Spinal cord (tissue), 10 donors: ENCODE data around the gene GPC6. TPM values are rescaled to one million over a fixed set of nuclear protein-coding genes. Genes with fewer than 3 reads are reported as not detected.

Source experiments
- DNase-seq, 6 donors: peaks; one replicate each; pipeline versions ENCODE4 v3.0.0 to v3.0.0-alpha.2; 2013 to 2015; ENCODE audit warnings: low spot score in 6 of 6, low read depth in 4 of 6
- H3K27ac ChIP-seq: one replicate; pipeline ENCODE4 v1.5.1; 2013; ENCODE audit warnings: low read depth, low read length, control low read depth
- H3K27me3 ChIP-seq: one replicate; pipeline ENCODE4 v1.6.1; 2013; ENCODE audit warnings: low read length; ENCODE audit not compliant: control insufficient read depth, insufficient read depth
- H3K36me3 ChIP-seq: one replicate; pipeline ENCODE4 v1.6.1; 2013; ENCODE audit warnings: low read length; ENCODE audit not compliant: control insufficient read depth, insufficient read depth
- H3K4me1 ChIP-seq: one replicate; pipeline ENCODE4 v1.6.1; 2013; ENCODE audit warnings: low read length; ENCODE audit not compliant: control insufficient read depth, insufficient read depth
- H3K4me3 ChIP-seq: one replicate; pipeline ENCODE4 v1.5.1; 2013; ENCODE audit warnings: low read depth, low read length, control low read depth
- H3K9me3 ChIP-seq: one replicate; pipeline ENCODE4 v1.6.1; 2013; ENCODE audit warnings: low read length; ENCODE audit not compliant: control insufficient read depth, insufficient read depth
- WGBS: methylation state at CpG from one replicate; pipeline ENCODE4 v1.1.5; 2013; ENCODE audit warnings: missing lambda C conversion rate; ENCODE audit not compliant: insufficient coverage; 5-methylcytosine and 5-hydroxymethylcytosine counted together
- polyA plus RNA-seq, 2 donors: library from polyadenylated mRNA; unstranded; fragments of 120-200 nt; gene quantifications; one replicate each; pipeline ENCODE4 v1.2.1, GENCODE V29; 2013; ENCODE audit not compliant: insufficient read length in 2 of 2
- total RNA-seq, 2 donors: library from RNA; depleted of rRNA in 1 of 2; stranded (reverse); fragments of 120-200 nt in 1 of 2; fragments of >200 nt in 1 of 2; gene quantifications; one replicate each; pipeline versions ENCODE4 v1.2.3 to v1.2.4, GENCODE V29; 2013 to 2014
- donor health status: healthy.

GPC6 gene
- total and polyA plus RNA-seq, 4 donors, result 19.8 to 109 (median 46.0) TPM

DNA sequence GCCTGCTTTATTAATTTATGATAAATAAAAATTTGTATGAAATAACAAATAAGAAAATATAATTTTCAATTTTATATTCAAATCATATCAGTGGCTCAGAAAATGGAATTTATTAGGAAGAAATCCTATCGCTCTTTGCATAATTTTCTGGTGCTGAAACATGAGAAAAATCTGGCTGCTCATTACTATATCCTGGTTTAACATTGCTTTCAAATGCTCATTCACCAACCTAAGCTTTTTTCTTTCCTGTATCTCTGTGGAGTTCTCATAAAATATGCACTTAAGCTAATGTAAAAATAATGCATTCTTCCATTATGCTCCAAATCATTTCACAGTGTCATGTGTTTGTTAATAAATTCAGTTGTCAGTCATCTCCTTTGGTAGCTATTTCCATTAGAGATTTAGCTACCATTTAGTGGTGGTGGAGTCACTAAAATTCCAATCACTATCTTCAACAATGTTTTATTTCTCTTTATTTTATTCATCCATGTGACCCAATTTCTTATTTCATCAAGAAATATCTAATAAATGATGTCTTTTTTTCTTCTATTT is 754.9 kb downstream of the GPC6 start:
- H3K27me3 ChIP-seq, result no peaks in the 10 kb centered on the region
- no peak for DNase-seq
- H3K4me1 ChIP-seq, result no peaks in the 10 kb centered on the region
- H3K27ac ChIP-seq, result no peak overlapping the region
- no peak overlapping the region for H3K4me3 ChIP-seq
- H3K9me3 ChIP-seq, result peaks cover 2% of the 10 kb centered on the region
- no peaks in the 10 kb centered on the region for H3K36me3 ChIP-seq
- no CpG with 5 or more reads among the region's 1 CpG for WGBS

DNA sequence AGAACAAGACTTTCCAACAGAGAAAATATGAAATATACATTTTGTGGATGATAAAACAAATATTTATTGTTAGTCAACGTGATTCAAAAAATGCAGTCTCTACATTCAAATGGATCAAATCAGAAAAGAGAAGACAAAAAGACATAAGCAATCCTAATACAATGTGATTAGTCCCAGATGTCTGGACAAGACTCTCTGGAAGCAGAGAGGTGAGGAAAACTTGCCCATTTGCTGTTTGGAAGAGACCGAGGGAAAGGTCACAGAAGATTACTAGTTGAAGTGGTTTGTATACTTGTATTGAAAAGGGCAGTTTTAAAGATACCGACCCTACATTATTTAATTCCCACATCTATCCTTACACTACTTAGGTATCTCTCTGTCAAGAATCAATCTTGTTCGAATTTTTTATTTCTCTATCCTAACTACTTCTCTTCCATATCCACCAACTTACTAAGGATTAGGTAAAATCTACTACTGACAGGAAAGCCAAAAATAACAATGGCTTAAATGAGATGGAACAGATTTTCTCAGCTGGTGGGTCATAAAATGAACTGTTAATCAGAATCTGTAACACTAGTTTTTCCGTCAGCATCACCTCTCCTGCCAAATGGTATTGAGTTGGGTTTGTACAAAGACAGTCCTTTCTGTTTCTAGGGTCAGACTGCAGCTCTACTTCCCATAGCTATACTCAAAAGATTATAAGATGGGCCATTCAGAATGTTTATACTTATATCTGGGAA is 755.7 kb downstream of the GPC6 start:
- no peaks in the 10 kb centered on the region for H3K36me3 ChIP-seq
- DNase-seq, result no peak
- H3K27ac ChIP-seq, result no peak overlapping the region
- H3K9me3 ChIP-seq, result peaks cover 2% of the 10 kb centered on the region
- H3K4me3 ChIP-seq, result no peak overlapping the region
- no CpG with 5 or more reads among the region's 5 CpGs for WGBS
- no peaks in the 10 kb centered on the region for H3K27me3 ChIP-seq
- H3K4me1 ChIP-seq, result no peaks in the 10 kb centered on the region

DNA sequence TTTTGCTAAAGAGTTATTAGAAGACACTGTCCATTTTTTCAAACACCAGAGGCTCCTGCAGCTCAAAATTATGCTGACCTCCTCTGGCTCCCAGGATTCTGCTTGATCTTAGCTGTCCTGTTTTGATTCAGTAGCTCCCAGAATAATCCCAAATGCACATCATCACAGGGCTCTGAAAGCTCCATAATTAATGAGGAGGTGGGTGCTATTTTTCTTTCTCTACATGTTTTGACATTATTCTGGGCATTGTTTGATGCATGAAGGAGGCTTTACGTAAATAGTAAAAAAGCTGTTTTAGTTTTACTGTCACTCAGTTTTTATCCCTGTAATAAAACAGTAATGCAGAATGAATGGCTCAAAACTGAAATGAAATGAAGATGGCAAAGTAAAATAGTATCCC is 757.4 kb downstream of the GPC6 start:
- H3K27me3 ChIP-seq, result no peaks in the 10 kb centered on the region
- H3K36me3 ChIP-seq, result no peaks in the 10 kb centered on the region
- WGBS, result no CpG with 5 or more reads among the region's 1 CpG
- no peaks in the 10 kb centered on the region for H3K4me1 ChIP-seq
- DNase-seq, result no peak
- H3K9me3 ChIP-seq, result peaks cover 3% of the 10 kb centered on the region
- no peak overlapping the region for H3K4me3 ChIP-seq
- H3K27ac ChIP-seq, result no peak overlapping the region

DNA sequence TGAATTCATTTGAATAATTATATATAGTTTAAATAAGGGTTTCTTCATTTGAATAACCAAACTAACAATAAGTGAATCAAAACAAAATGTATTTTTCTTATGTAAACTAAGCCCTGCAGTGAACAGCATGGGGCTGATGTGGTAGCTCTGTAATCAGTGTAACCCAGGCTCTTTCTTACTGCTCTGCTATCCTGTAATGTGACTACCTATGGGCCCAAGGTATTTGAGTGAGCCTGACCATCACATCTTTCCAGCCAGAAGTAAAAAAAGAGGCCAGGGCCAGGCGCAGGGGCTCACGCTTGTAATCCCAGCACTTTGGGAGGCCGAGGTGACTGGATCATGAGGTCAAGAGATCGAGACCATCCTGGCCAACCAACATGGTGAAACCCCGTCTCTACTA is 758.3 kb downstream of the GPC6 start:
- H3K4me1 ChIP-seq, result no peaks in the 10 kb centered on the region
- H3K9me3 ChIP-seq, result peaks cover 3% of the 10 kb centered on the region
- H3K4me3 ChIP-seq, result no peak overlapping the region
- no peaks in the 10 kb centered on the region for H3K27me3 ChIP-seq
- no peak overlapping the region for H3K27ac ChIP-seq
- no peaks in the 10 kb centered on the region for H3K36me3 ChIP-seq
- DNase-seq, result no peak
- 89% methylated on average over 3 of the region's 5 CpGs for WGBS

DNA sequence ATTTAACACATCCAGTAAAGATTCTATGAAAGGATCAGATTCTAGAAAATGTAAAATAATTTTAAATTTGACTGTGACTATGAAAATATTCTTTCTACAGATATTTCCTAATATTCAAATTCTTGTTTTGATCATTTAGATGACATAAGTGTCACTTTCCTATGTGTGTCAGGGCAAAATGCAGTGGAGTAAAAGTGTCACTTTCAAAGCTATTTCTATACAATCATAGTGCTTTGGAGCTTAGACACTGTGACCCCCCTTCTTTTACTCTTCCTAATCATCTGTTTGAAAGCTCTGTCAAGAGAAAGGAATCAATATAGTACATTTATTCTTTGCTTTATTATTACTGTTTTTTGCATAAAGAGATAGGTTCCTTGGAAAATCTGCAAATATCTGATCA is 760.9 kb downstream of the GPC6 start:
- Histone ChIP-seq H3K9me3 (peaks cover 3% of the 10 kb centered on the region), H3K36me3 (no peaks in the 10 kb centered on the region), H3K27me3 (no peaks in the 10 kb centered on the region), H3K4me1 (no peaks in the 10 kb centered on the region), H3K27ac (no peak overlapping the region), H3K4me3 (no peak overlapping the region)
- no peak for DNase-seq

DNA sequence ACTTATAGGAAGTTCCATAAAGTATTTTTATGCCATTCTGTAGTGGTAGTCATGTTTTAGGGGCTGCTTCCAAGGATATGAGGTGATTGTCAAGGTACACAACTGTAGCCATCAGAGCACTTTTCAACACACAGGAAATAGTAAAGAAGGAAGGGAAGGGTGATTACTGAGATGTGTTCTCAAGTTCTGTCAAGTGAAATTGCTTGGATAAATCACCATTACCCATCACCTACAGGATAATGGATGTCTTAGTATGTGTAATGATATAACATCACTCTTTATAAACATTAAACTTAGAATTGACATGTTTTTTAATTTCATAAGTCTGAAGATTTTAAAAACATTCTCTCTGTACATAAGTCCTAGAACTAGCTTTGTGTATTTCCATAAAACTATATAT is 765.0 kb downstream of the GPC6 start:
- no peaks in the 10 kb centered on the region for H3K36me3 ChIP-seq
- DNase-seq, result no peak
- H3K9me3 ChIP-seq, result peaks cover 3% of the 10 kb centered on the region
- no peaks in the 10 kb centered on the region for H3K27me3 ChIP-seq
- H3K27ac ChIP-seq, result no peak overlapping the region
- no peak overlapping the region for H3K4me3 ChIP-seq
- no peaks in the 10 kb centered on the region for H3K4me1 ChIP-seq

DNA sequence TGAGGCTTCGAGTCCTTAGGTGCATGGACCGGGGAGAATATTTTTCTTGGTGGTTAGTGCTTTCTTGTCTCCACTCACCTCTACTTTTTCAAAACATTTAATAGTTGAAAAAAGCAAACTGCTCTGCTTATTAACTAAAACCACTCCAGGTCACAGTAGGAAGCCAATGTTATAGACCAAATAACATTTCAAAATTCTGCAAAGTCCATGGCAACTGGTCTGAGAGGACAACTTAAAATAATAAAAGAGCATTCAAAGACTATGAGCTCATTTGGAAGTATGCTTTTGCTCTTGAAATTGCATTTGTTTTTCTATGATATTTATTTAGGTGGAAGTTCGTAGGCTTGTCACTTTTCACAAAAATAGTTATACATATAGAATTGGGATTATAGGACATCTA is 769.9 kb downstream of the GPC6 start:
- DNase-seq, result no peak

DNA sequence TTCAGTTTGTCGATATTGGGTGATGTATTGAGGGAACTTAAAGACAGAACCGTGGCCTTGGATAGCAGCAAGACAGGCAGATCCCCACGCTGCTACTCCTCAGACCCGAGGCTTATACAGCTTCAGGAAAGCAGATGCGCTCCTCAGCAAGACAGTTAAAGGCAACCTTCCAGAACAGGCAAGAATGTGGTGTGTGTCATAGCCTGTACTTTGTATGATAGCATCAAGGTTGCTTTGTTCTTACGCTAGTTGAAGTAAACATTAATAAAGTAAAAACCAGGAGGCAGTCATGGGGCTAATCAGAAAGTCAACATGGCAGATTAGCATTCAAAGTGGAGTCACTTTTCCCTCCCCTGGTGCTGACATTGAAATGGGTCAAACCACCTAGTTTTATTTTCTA is 779.7 kb downstream of the GPC6 start:
- DNase-seq, result peak in 1 of 6 donors; percentile 23
- no peak overlapping the region for H3K27ac ChIP-seq
- H3K9me3 ChIP-seq, result no peaks in the 10 kb centered on the region
- no peak overlapping the region for H3K4me3 ChIP-seq
- 84% methylated on average over 5 of the region's 6 CpGs for WGBS
- H3K27me3 ChIP-seq, result no peaks in the 10 kb centered on the region
- H3K36me3 ChIP-seq, result no peaks in the 10 kb centered on the region
- H3K4me1 ChIP-seq, result no peaks in the 10 kb centered on the region

More for the DNA sequence above, 769.9 kb downstream of the GPC6 start:
- H3K36me3 ChIP-seq, result no peaks in the 10 kb centered on the region
- no peaks in the 10 kb centered on the region for H3K9me3 ChIP-seq
- no peaks in the 10 kb centered on the region for H3K4me1 ChIP-seq
- H3K4me3 ChIP-seq, result no peak overlapping the region
- no peak overlapping the region for H3K27ac ChIP-seq
- WGBS, result no CpG with 5 or more reads among the region's 3 CpGs
- H3K27me3 ChIP-seq, result no peaks in the 10 kb centered on the region

DNA sequence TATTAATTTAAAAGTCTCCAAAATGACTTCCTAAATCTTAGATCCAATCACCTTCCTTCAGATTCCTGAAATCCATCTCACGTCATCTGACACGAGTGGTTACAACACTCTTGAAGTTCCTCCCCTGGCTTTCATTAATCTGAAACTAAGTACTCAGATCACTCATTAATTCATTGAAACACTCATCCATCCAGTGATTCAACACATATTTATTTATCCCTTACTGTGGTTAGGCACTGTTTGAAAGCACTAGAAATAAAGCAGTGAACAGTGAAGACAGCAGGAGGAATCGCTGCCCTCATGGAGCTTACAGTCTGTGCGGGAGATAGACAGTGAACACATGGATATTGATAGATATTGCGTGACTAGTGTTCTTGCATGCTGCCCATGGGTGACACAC is 780.5 kb downstream of the GPC6 start:
- WGBS, result 98% methylated on average over 4 of the region's 5 CpGs
- Histone ChIP-seq H3K27me3 (no peaks in the 10 kb centered on the region), H3K27ac (no peak overlapping the region), H3K4me1 (no peaks in the 10 kb centered on the region), H3K36me3 (no peaks in the 10 kb centered on the region), H3K4me3 (no peak overlapping the region), H3K9me3 (no peaks in the 10 kb centered on the region)
- DNase-seq, result no peak

DNA sequence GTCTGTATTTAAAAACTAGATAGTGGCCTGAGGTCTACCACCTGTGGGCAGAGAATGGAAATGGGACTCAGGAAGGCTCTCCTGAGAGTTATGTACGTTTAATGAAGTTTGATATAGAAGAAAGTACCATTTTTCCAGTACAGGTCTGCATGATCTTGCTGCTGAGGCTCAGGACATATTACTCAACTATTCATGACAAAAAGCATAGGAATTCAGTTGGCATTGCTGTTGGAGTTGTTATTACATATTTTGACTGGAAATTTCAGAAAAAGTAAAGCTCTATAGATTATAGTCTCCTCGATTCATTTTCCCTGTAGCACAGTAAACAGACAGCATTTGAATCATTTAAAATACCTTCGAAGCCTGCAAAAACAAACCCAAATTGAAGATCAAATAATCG is 783.1 kb downstream of the GPC6 start:
- no CpG with 5 or more reads among the region's 4 CpGs for WGBS
- no peaks in the 10 kb centered on the region for H3K4me1 ChIP-seq

More for the DNA sequence above, 783.1 kb downstream of the GPC6 start:
- DNase-seq, result no peak
- no peak overlapping the region for H3K27ac ChIP-seq
- no peaks in the 10 kb centered on the region for H3K9me3 ChIP-seq
- no peak overlapping the region for H3K4me3 ChIP-seq
- no peaks in the 10 kb centered on the region for H3K27me3 ChIP-seq
- H3K36me3 ChIP-seq, result no peaks in the 10 kb centered on the region
